GM23338 (cell line): ENCODE results near the gene ZMYND8. TPM values are rescaled to one million over a fixed set of nuclear protein-coding genes. Genes with fewer than 3 reads are reported as not detected.

ENCODE experiments used
- ATAC-seq: fragments of 200-7000 bp; cut with Tn5 transposase; 3 replicates; pipeline ENCODE4 v1.9.1; 2020
- DNase-seq: peaks from one replicate; pipeline ENCODE4 v3.0.0-alpha.2; 2015; ENCODE audit warnings: low spot score
- H2AFZ ChIP-seq: fragments of 200-600 bp; sonication (generic); 2 replicates; pipeline ENCODE4 v1.8.0; 2016; ENCODE audit warnings: antibody characterized with exemption, mild to moderate bottlenecking, moderate library complexity
- H3F3A ChIP-seq: fragments of 200-600 bp; sonication (generic); replicated peaks from 2 replicates; pipeline ENCODE4 v1.8.0; 2017; ENCODE audit warnings: antibody characterized with exemption, mixed run types, low read depth
- H3K27ac ChIP-seq: fragments of 200-600 bp; sonication (generic); 2 replicates; pipeline ENCODE4 v1.6.1; 2016; ENCODE audit warnings: low read depth
- H3K27me3 ChIP-seq: fragments of 200-600 bp; sonication (generic); 2 replicates; pipeline ENCODE4 v1.8.0; 2016; ENCODE audit warnings: mild to moderate bottlenecking, mixed run types, moderate library complexity; ENCODE audit not compliant: insufficient read depth
- H3K36me3 ChIP-seq: fragments of 200-600 bp; sonication (generic); 2 replicates; pipeline ENCODE4 v1.8.0; 2016; ENCODE audit warnings: mild to moderate bottlenecking; ENCODE audit not compliant: insufficient read depth
- H3K4me1 ChIP-seq: fragments of 200-600 bp; sonication (generic); 2 replicates; pipeline ENCODE4 v1.8.0; 2016; ENCODE audit warnings: mild to moderate bottlenecking, moderate library complexity; ENCODE audit not compliant: insufficient read depth
- H3K4me2 ChIP-seq: fragments of 200-600 bp; sonication (generic); 2 replicates; pipeline ENCODE4 v1.7.1; 2017; ENCODE audit warnings: mixed run types
- H3K4me3 ChIP-seq: fragments of 200-600 bp; sonication (generic); 2 replicates; pipeline ENCODE4 v1.6.1; 2016; ENCODE audit warnings: mixed run types
- H3K79me2 ChIP-seq: fragments of 200-600 bp; sonication (generic); replicated peaks from 2 replicates; pipeline ENCODE4 v1.8.0; 2017; ENCODE audit warnings: mild to moderate bottlenecking; ENCODE audit not compliant: insufficient read depth
- H3K9me2 ChIP-seq: fragments of 200-600 bp; sonication (generic); 2 replicates; pipeline ENCODE4 v1.8.0; 2017; ENCODE audit not compliant: insufficient read depth
- H4K20me1 ChIP-seq: fragments of 200-600 bp; sonication (generic); replicated peaks from 2 replicates; pipeline ENCODE4 v1.8.0; 2017; ENCODE audit warnings: mild to moderate bottlenecking; ENCODE audit not compliant: insufficient read depth
- H3K27ac Mint-ChIP-seq: 2 replicates; pipeline ENCODE4 v1.8.0; 2020; ENCODE audit warnings: inconsistent platforms, mild to moderate bottlenecking, moderate library complexity, mixed read lengths
- H3K27me3 Mint-ChIP-seq: 3 replicates; pipeline ENCODE4 v1.8.0; 2022; ENCODE audit warnings: low read depth, mild to moderate bottlenecking, moderate library complexity, mixed read lengths, inconsistent platforms; ENCODE audit not compliant: insufficient read depth, poor library complexity
- H3K36me3 Mint-ChIP-seq: 3 replicates; pipeline ENCODE4 v1.8.0; 2021; ENCODE audit warnings: low read depth, mild to moderate bottlenecking, inconsistent platforms, moderate library complexity, mixed read lengths
- H3K4me1 Mint-ChIP-seq: 3 replicates; pipeline ENCODE4 v1.8.0; 2020; ENCODE audit warnings: mild to moderate bottlenecking, inconsistent platforms, mixed read lengths
- H3K4me3 Mint-ChIP-seq: 3 replicates; pipeline ENCODE4 v1.8.0; 2021; ENCODE audit warnings: moderate library complexity, mild to moderate bottlenecking, inconsistent platforms, mixed read lengths
- H3K9me3 Mint-ChIP-seq: 3 replicates; pipeline ENCODE4 v1.8.0; 2020; ENCODE audit warnings: moderate library complexity, mild to moderate bottlenecking, inconsistent platforms, mixed read lengths
- CTCF ChIP-seq, 2 experiments: fragments of 200-600 bp in 1 of 2; sonication (generic) in 1 of 2; conservative IDR thresholded peaks; 2 replicates each; pipeline versions ENCODE4 v1.5.1 to v1.6.1; 2016 to 2017; ENCODE audit warnings: antibody characterized with exemption in 2 of 2, low read depth in 2 of 2, mild to moderate bottlenecking in 2 of 2, moderate library complexity in 1 of 2
- EZH2 ChIP-seq: fragments of 200-600 bp; sonication (generic); IDR thresholded peaks from one replicate; pipeline ENCODE4 v1.8.0; 2017; ENCODE audit warnings: antibody characterized with exemption, mild to moderate bottlenecking, low read depth; ENCODE audit not compliant: unreplicated experiment
- EZH2phosphoT487 ChIP-seq: fragments of 200-600 bp; sonication (generic); IDR thresholded peaks from one replicate; pipeline ENCODE4 v1.8.1; 2018; ENCODE audit warnings: antibody characterized with exemption; ENCODE audit not compliant: unreplicated experiment
- NANOG ChIP-seq: IDR thresholded peaks from 2 replicates; pipeline ENCODE4 v1.6.1; 2016; ENCODE audit warnings: antibody characterized with exemption, borderline replicate concordance
- POLR2AphosphoS5 ChIP-seq: IDR thresholded peaks from 2 replicates; pipeline ENCODE4 v1.6.1; 2016; ENCODE audit warnings: antibody characterized with exemption, low read depth
- ZNF331 ChIP-seq: fragments of 250-450 bp; sonication (Bioruptor Pico); IDR thresholded peaks from 2 replicates; pipeline ENCODE4 v1.5.0; 2020; ENCODE audit warnings: low read depth, mild to moderate bottlenecking, moderate library complexity
- polyA plus RNA-seq: library from polyadenylated mRNA; unstranded; fragments of >200 nt; fragmentation: Nextera tagmentation; extraction: Ambion mirVana; gene quantifications from 2 replicates; pipeline ENCODE4 v1.2.1, GENCODE V29; 2016
- total RNA-seq: library from RNA; depleted of rRNA; stranded (reverse); fragments of >200 nt; shearing (Covaris generic); gene quantifications from 2 replicates; pipeline ENCODE4 v1.2.3, GENCODE V29; 2014
- TF ChIP-seq, protein P1 (sequence below): fragments of 250-450 bp; sonication (Bioruptor Pico); IDR thresholded peaks from 2 replicates; pipeline ENCODE4 v1.5.0; 2020; ENCODE audit warnings: mild to moderate bottlenecking, moderate library complexity
- TF ChIP-seq, protein P2 (sequence below): IDR thresholded peaks from 2 replicates; pipeline ENCODE4 v1.6.1; 2016; ENCODE audit warnings: antibody characterized with exemption

The ZMYND8 gene
- total and polyA plus RNA-seq, 2 experiments from 2014 or later, result 70.9 to 128 TPM

DNA sequence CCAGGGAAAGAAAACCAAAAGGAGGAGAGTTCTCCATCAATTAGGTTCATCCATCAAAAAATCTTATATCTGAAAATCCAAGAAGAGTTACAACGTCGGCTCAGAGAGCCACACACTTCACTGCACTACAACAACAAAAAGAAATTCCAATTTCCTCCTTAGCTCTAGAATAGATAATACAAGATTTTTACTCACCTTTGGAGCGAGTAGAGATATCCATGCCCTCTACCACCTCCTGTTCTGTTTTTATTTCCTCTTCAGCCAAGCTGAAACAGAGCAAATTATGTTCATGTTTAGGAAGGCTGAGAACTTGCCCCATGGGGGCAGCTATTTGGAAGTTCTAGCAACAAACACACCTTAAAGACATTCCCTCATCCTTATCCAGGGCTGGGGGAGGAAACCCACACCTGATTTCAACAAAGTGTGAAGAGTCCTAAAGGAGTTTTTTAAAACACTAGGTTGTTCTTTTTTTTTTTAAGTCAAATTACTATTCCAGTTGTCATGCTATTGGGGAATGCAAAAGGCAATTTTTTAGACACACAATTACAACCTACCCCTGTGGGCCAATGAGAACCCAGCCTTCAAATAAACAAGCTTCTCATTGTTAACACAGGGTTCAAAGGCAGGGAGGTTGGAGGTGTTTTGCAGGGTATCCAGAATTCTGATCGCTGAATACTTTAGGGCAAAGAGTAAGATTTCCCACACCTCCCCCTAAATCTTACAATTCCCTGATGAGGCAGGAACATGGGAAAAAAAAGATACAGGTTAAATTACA, 8.7 kb downstream of the ZMYND8 start (continued):
- TF ChIP-seq CTCF (conservative IDR thresholded peaks at IDR 0.05; ENCODE audit: low read depth in 2 of 2), result no peak
- TF ChIP-seq EZH2, result no peak

DNA sequence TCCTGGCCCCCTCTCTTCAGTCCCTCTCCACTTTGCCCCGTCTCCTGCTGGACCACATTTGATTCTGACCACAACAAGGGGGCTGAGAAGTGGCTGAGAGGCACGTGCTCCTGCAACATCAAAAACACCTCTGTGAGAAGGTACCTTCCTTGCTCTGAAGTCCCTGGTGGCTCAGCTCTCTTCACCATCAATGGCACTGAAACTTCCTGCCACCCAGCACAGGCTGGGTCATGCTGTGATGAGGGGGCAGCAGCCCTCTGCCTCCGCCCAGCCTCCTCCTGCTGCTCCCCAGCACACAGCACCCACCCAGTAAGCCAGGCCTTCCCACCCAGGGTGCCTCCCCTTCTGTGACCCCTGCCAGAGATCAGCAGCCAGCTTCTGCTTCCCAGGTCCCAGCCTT, 10.3 kb downstream of the ZMYND8 start:
- Mint-ChIP-seq H3K27me3 (peaks cover 9% of the 10 kb centered on the region), H3K4me3 (peak overlapping the region; percentile 2; the same call in 1 of the 3 replicates), H3K9me3 (no peaks in the 10 kb centered on the region), H3K36me3 (peaks cover 62% of the 10 kb centered on the region), H3K27ac (no peak overlapping the region; the same call in 1 of the 2 replicates), H3K4me1 (peaks cover 8% of the 10 kb centered on the region)
- no peak overlapping the region for H3K4me3 ChIP-seq
- H2AFZ ChIP-seq, result no peak overlapping the region
- ATAC-seq (no peak), DNase-seq (no peak)
- no peak overlapping the region for H3K4me2 ChIP-seq
- no peak overlapping the region for H3K27ac ChIP-seq
- H3K27me3 ChIP-seq, result no peaks in the 10 kb centered on the region
- peaks cover 3% of the 10 kb centered on the region; the same call in 1 of the 2 replicates for H3K36me3 ChIP-seq
- H3K4me1 ChIP-seq, result peaks cover 54% of the 10 kb centered on the region
- no peaks in the 10 kb centered on the region; the same call in 1 of the 2 replicates for H3F3A ChIP-seq
- peaks cover 100% of the 10 kb centered on the region for H3K79me2 ChIP-seq
- no peaks in the 10 kb centered on the region for H3K9me2 ChIP-seq
- TF ChIP-seq EZH2phosphoT487 (no peak), CTCF (conservative IDR thresholded peaks at IDR 0.05; ENCODE audit: low read depth in 2 of 2) (no peak), NANOG (no peak), ZNF331 (CRISPR knock-in tag) (no peak), POLR2AphosphoS5 (no peak)
- TF ChIP-seq, protein P1, sequence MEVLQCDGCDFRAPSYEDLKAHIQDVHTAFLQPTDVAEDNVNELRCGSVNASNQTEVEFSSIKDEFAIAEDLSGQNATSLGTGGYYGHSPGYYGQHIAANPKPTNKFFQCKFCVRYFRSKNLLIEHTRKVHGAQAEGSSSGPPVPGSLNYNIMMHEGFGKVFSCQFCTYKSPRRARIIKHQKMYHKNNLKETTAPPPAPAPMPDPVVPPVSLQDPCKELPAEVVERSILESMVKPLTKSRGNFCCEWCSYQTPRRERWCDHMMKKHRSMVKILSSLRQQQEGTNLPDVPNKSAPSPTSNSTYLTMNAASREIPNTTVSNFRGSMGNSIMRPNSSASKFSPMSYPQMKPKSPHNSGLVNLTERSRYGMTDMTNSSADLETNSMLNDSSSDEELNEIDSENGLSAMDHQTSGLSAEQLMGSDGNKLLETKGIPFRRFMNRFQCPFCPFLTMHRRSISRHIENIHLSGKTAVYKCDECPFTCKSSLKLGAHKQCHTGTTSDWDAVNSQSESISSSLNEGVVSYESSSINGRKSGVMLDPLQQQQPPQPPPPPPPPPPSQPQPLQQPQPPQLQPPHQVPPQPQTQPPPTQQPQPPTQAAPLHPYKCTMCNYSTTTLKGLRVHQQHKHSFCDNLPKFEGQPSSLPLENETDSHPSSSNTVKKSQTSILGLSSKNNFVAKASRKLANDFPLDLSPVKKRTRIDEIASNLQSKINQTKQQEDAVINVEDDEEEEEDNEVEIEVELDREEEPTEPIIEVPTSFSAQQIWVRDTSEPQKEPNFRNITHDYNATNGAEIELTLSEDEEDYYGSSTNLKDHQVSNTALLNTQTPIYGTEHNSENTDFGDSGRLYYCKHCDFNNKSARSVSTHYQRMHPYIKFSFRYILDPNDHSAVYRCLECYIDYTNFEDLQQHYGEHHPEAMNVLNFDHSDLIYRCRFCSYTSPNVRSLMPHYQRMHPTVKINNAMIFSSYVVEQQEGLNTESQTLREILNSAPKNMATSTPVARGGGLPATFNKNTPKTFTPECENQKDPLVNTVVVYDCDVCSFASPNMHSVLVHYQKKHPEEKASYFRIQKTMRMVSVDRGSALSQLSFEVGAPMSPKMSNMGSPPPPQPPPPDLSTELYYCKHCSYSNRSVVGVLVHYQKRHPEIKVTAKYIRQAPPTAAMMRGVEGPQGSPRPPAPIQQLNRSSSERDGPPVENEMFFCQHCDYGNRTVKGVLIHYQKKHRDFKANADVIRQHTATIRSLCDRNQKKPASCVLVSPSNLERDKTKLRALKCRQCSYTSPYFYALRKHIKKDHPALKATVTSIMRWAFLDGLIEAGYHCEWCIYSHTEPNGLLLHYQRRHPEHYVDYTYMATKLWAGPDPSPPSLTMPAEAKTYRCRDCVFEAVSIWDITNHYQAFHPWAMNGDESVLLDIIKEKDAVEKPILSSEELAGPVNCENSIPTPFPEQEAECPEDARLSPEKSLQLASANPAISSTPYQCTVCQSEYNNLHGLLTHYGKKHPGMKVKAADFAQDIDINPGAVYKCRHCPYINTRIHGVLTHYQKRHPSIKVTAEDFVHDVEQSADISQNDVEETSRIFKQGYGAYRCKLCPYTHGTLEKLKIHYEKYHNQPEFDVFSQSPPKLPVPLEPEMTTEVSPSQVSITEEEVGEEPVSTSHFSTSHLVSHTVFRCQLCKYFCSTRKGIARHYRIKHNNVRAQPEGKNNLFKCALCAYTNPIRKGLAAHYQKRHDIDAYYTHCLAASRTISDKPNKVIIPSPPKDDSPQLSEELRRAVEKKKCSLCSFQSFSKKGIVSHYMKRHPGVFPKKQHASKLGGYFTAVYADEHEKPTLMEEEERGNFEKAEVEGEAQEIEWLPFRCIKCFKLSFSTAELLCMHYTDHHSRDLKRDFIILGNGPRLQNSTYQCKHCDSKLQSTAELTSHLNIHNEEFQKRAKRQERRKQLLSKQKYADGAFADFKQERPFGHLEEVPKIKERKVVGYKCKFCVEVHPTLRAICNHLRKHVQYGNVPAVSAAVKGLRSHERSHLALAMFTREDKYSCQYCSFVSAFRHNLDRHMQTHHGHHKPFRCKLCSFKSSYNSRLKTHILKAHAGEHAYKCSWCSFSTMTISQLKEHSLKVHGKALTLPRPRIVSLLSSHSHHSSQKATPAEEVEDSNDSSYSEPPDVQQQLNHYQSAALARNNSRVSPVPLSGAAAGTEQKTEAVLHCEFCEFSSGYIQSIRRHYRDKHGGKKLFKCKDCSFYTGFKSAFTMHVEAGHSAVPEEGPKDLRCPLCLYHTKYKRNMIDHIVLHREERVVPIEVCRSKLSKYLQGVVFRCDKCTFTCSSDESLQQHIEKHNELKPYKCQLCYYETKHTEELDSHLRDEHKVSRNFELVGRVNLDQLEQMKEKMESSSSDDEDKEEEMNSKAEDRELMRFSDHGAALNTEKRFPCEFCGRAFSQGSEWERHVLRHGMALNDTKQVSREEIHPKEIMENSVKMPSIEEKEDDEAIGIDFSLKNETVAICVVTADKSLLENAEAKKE (CRISPR knock-in tag), result no peak
- TF ChIP-seq, protein P2, sequence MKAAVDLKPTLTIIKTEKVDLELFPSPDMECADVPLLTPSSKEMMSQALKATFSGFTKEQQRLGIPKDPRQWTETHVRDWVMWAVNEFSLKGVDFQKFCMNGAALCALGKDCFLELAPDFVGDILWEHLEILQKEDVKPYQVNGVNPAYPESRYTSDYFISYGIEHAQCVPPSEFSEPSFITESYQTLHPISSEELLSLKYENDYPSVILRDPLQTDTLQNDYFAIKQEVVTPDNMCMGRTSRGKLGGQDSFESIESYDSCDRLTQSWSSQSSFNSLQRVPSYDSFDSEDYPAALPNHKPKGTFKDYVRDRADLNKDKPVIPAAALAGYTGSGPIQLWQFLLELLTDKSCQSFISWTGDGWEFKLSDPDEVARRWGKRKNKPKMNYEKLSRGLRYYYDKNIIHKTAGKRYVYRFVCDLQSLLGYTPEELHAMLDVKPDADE, result no peak
- H4K20me1 ChIP-seq, result no peaks in the 10 kb centered on the region; the same call in 1 of the 2 replicates
